GM13977 (cell line): Measurements from ENCODE around the gene THSD7A.

Source experiments
- DNase-seq: peaks from one replicate; pipeline ENCODE4 v3.0.0; 2012; ENCODE audit warnings: low spot score
- CTCF ChIP-seq: IDR thresholded peaks from 2 replicates; pipeline ENCODE4 v1.5.1; 2012; ENCODE audit warnings: mild to moderate bottlenecking, control low read depth; ENCODE audit not compliant: insufficient read depth; ENCODE audit errors: extremely low read depth, missing control alignments
- in situ Hi-C: fragments of 300-500 bp; cut with MboI; formaldehyde crosslinking; loops from one replicate; pipeline ENCODE4 v1.12.0; 2022; ENCODE audit warnings: low sequenced_read_pairs, low pct_unique_long_range_greater_than_20kb, mixed read lengths, inconsistent platforms; ENCODE audit not compliant: unreplicated experiment

The THSD7A gene

GRCh38 chr7:11831736-11832495, at the start of gene THSD7A:
Gene THSD7A, minus strand, starts transcription at chr7:11832198. Its CDS starts 252 bp downstream, at chr7:11831946.
- in situ Hi-C loops = loop anchor here (25.0 kb wide), 1 partner anchor 480 kb away; no protein-coding TSS in a partner anchor
- no peak for TF ChIP-seq CTCF

GRCh38 chr7:11881680-11882079, 49.7 kb upstream of the THSD7A start:
- DNase-seq = no peak
- in situ Hi-C loops = no loop called here
- TF ChIP-seq CTCF = no peak

More at GRCh38 chr7:11831736-11832495, at the start of gene THSD7A:
- peak; percentile 28 for DNase-seq

- DNase-seq = no peak
- in situ Hi-C loops = no loop called here
- TF ChIP-seq CTCF = no peak
Observed at GRCh38 chr7:11875635-11876034, 43.6 kb upstream of the THSD7A start.

GRCh38 chr7:11865671-11866070, 33.7 kb upstream of the THSD7A start:
- in situ Hi-C loops = no loop called here
- no peak for DNase-seq

GRCh38 chr7:11858622-11859302, 26.8 kb upstream of the THSD7A start:
- DNase-seq = no peak
- no peak for TF ChIP-seq CTCF
- in situ Hi-C loops = no loop called here

More at GRCh38 chr7:11865671-11866070, 33.7 kb upstream of the THSD7A start:
- no peak for TF ChIP-seq CTCF

GRCh38 chr7:11858026-11858425, 26.0 kb upstream of the THSD7A start:
- no peak for TF ChIP-seq CTCF
- in situ Hi-C loops = no loop called here
- DNase-seq = no peak
